ENCODE results near the gene KCNG4.
"Not testable (repeated sequence)": the region's sequence is repeated elsewhere in the genome, so short reads cannot be mapped to it uniquely, and the experiment has no call there.

Gene KCNG4

GRCh38 chr16:84233748-84234147 is 6.1 kb downstream of the KCNG4 start:
- DNase-seq: no peak

GRCh38 chr16:84232969-84233368 is 6.8 kb downstream of the KCNG4 start:
- DNase-seq: no peak

- no peak for DNase-seq
These were observed 7.8 kb downstream of the KCNG4 start for GRCh38 chr16:84232060-84232459.

GRCh38 chr16:84229471-84229870 is 10.3 kb downstream of the KCNG4 start:
- no peak for DNase-seq

- DNase-seq: no peak
These were observed 11.5 kb downstream of the KCNG4 start for GRCh38 chr16:84228256-84228838.

GRCh38 chr16:84227548-84227947 is 12.3 kb downstream of the KCNG4 start:
- no peak for DNase-seq

- DNase-seq: no peak
These were observed 13.8 kb downstream of the KCNG4 start for GRCh38 chr16:84226026-84226425.

DNA sequence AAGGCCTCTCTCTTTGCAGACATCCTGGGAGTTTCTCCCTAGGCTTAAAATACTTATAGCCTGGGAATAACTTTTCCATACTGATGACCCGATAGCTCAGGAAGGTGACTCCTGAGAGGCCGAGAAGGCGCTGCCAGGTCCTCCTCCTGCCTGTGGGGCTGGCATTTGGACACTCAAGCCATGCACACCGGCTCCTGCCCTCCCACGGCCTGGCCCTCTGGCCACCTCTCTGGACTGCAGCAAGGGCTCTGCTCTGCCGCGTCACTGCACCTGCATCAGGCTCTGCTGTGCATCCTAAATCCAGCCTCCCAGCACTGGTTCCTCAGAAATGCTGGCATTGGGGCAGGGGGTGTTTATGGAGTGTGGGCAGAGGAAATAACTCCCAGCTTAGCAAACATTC is 14.2 kb downstream of the KCNG4 start:
- DNase-seq: no peak

DNA sequence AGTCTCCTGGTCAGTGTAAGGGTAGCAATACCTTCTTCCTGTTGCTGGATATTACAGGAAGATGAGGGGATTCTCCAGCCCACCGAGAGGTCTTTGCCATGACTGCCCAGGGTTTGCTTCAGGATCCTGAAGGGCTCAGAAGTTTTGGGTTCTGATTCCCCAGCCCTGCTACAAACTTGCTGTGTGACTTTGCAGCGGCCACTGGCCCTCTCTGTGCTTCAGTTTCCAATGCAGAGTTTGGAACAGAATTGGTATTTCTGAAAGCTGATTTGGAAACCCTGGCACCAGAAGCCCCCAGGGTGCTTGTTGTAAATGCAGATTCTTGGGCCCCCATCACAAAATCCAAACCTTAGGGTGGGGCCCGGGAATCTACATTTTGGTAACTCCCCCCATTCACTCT is 14.7 kb downstream of the KCNG4 start:
- DNase-seq: no peak

DNA sequence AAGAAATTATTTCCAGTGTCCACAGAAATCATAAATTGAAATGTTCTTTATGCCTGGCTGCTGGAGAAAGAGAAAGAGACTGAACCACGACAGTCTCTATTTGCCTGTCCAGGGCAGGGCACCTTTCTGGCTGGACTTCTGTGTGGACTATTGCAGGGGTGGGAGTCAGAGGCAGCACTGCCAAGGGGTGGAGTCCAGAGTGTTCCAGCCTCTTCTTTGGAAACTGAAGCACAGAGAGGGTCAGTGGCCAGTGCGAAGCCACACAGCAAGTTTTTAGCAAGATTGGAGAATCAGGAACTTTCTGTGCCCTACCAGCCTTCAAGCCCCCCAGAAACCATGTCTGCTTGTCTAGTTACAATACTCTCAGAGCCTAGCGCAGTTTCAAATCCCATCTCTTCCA is 15.3 kb downstream of the KCNG4 start:
- DNase-seq: no peak

DNA sequence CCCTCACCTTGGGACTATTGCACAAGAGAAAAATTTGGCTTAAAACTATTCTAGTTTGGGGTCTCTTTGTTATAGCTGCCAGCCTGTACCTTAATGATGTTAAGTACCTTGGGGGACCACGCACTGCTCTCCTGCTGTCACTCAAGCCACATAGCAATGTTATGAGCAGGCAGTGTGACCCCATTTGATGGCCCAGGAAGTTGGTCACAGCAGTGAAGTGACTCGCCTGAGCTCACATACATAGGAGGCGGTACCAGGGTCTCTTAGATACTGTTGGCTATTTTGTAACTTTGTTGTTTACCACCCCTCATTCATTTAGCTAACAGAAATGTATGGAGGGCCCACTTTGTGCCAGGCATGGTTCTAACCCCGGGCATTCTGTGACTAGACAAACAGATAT is 16.4 kb downstream of the KCNG4 start:
- DNase-seq: no peak

GRCh38 chr16:84220851-84221250 is 19.0 kb downstream of the KCNG4 start:
- no peak for DNase-seq

- no peak for DNase-seq
These were observed 20.9 kb downstream of the KCNG4 start for GRCh38 chr16:84218956-84219355.

GRCh38 chr16:84218176-84218823 is 21.5 kb downstream of the KCNG4 start:
- no peak for DNase-seq

GRCh38 chr16:84216144-84216543 is 23.7 kb downstream of the KCNG4 start:
- DNase-seq: not testable (repeated sequence)

DNA sequence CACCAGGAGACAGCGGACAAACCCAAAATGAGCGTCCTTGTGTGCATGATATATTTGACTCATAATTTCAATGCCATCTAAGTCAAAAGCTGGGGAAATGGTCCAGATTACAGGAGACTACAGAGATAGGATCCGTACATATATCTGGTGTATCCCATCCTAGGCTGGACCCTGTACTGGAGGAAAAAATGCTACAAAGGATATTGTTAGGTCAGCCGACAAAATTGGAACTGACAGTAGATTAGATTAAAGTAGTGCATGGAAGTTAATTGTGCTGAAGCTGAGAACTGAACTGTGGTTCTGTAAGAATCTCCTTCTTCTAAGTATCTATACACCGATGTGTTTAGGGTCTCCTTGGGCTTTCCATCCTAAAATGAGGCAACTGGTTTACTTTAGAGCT is 24.3 kb downstream of the KCNG4 start:
- no peak for DNase-seq

DNA sequence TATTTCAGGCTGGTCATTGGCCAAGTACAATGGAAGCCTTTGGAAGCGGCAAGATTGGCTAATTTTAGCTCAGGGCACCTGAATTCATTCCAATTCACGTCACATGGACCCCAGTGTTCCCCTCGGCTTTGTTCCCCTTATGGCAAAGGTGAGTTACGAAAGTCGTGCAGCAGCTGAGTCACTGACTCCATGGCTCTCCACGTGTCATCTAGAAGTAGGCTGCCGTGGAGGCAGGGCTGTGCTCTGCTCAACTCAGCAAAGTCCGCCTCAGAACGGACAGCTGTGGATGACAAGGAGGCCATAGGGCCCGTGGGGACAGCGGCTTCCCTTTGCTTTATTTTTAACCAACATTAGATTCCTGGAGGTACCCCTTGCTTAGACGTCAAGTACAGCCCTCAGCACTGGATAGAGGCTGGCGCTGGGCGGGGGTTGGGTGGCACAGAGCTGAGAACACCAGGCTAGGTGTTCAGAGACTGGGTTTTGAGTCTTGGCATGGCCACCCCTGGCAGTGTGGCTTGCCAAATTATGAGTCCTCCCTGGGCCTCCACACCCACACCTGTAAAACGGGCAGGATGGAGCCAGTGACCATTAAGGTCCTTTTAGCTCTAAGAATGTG is 25.3 kb downstream of the KCNG4 start:
- no peak for DNase-seq

GRCh38 chr16:84212631-84213030 is 27.2 kb downstream of the KCNG4 start:
- DNase-seq: no peak

GRCh38 chr16:84212154-84212553 is 27.7 kb downstream of the KCNG4 start:
- DNase-seq: no peak

DNA sequence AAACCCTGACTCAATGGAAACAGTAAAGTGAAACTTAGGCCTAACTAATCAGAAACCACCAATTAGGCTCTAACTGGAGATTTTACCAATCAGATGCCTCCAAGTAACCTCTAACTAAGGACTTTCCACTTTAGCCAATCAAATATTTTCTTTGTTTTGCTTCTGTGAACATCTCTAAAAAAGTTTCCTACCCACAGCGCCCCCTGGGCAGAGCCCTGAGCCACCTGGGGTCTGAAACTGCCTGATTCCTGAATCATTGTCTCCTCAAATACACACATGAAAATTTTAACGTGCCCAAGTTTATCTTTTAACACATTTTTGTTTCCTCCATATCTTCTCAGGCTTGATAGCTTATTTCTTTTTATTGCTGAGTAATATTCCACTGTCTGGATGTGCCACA is 29.8 kb downstream of the KCNG4 start:
- DNase-seq: no peak

DNA sequence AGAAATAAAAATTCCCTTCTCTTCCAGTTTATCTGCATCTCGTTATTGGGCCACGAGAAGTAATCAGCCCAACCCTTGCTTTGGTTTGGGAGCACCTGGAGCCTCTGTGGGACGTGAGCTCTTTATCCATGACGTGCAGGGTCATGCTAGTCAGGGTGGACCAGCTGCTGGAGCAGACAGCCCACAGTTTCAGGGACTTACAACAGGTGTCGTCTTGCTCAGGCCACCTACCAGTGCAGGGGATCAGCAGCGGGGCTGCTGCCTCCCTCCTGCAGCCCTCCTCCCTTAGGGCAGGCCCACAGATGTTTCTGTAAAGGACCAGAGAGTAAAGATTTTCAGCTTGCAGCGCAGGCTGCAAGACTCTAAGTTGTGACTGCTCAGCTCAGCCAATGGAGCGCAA is 31.9 kb downstream of the KCNG4 start:
- no peak for DNase-seq

- DNase-seq: no peak
These were observed 32.6 kb downstream of the KCNG4 start for GRCh38 chr16:84207251-84207650.

DNA sequence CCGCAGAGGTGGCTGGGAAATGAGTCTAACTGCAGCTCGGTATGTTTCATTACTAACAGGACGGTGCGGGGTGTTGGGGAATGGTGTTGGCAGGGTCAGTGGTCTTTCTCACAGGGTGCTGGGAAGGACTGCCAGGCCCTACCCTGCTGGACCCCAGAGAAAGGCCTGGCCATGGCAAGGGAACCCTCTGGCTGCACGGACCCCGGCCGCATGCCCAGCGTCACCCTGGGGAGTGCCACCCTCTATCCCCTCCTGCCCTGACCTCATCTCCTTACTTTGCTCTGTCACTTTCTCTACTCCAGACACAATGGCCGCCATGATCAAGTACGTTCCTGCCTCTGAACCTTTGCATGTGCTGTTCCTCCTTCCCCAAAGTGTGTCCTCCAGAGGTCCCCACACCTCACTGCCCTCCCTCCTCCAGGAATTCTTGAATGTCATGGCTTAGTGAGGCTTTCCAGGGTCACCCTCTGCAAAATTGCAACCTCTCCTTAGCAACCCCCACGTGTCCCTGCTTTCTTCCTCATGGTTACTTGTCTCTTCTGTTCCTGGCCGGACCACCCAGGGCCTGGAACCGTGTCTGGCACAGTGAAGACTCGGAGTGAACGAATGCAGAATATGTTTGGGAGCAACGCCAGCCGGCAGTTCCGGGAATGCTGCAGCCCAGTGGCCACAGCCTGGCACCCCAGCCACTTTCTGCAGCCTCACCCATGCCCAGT is 33.7 kb downstream of the KCNG4 start:
- DNase-seq: no peak

- not testable (repeated sequence) for DNase-seq
These were observed 34.7 kb downstream of the KCNG4 start for GRCh38 chr16:84205123-84205522.
